Coronary artery (tissue), 2 donors: ENCODE results near the gene RHEX.

Experiments
- DNase-seq: peaks from one replicate; pipeline ENCODE4 v3.0.0-alpha.2; 2017; ENCODE audit warnings: low spot score
- H3K27ac ChIP-seq, 2 donors: fragments of 200-600 bp; sonication (generic); one replicate each; pipeline ENCODE4 v1.5.1; 2016 to 2019
- H3K4me3 ChIP-seq: fragments of 200-600 bp; sonication (generic); 2 replicates; pipeline ENCODE4 v1.5.1; 2016; ENCODE audit warnings: mild to moderate bottlenecking, moderate library complexity
- CTCF ChIP-seq: fragments of 200-600 bp; sonication (generic); IDR thresholded peaks from one replicate; pipeline ENCODE4 v1.5.1; 2019; ENCODE audit warnings: antibody characterized with exemption

Gene RHEX

GRCh38 chr1:206082831-206083695, 30.1 kb downstream of the RHEX start:
- H3K4me3 ChIP-seq: no peak overlapping the region
- no peak for TF ChIP-seq CTCF
- no peak for DNase-seq
- no peak overlapping the region for H3K27ac ChIP-seq

GRCh38 chr1:206083750-206084149, 30.8 kb downstream of the RHEX start:
- no peak for DNase-seq
- no peak for TF ChIP-seq CTCF
- H3K4me3 ChIP-seq: no peak overlapping the region
- H3K27ac ChIP-seq: no peak overlapping the region

GRCh38 chr1:206087091-206087490, 34.1 kb downstream of the RHEX start:
- TF ChIP-seq CTCF: no peak
- DNase-seq: no peak
- Histone ChIP-seq H3K27ac (no peak overlapping the region), H3K4me3 (no peak overlapping the region)

- DNase-seq: no peak
- no peak overlapping the region for H3K4me3 ChIP-seq
These were observed 36.4 kb downstream of the RHEX start for GRCh38 chr1:206089341-206089740.

GRCh38 chr1:206094024-206094423, 41.1 kb downstream of the RHEX start:
- H3K4me3 ChIP-seq: no peak overlapping the region
- DNase-seq: no peak
- no peak for TF ChIP-seq CTCF

More at GRCh38 chr1:206089341-206089740, 36.4 kb downstream of the RHEX start:
- H3K27ac ChIP-seq: no peak overlapping the region
- no peak for TF ChIP-seq CTCF

GRCh38 chr1:206097381-206097780, 44.4 kb downstream of the RHEX start:
- Histone ChIP-seq H3K27ac (no peak overlapping the region), H3K4me3 (no peak overlapping the region)
- no peak for DNase-seq
- no peak for TF ChIP-seq CTCF

More at GRCh38 chr1:206094024-206094423, 41.1 kb downstream of the RHEX start:
- H3K27ac ChIP-seq: no peak overlapping the region
